Measurements from ENCODE around the gene CIDEB. TPM values are rescaled to one million over a fixed set of nuclear protein-coding genes. Genes with fewer than 3 reads are reported as not detected.

Gene CIDEB
- total and polyA plus RNA-seq, 2 of the 13 experiments (the other 11 are each of a cell fraction or from before 2014, with no cell fraction given) = 35.8 to 110 TPM

DNA sequence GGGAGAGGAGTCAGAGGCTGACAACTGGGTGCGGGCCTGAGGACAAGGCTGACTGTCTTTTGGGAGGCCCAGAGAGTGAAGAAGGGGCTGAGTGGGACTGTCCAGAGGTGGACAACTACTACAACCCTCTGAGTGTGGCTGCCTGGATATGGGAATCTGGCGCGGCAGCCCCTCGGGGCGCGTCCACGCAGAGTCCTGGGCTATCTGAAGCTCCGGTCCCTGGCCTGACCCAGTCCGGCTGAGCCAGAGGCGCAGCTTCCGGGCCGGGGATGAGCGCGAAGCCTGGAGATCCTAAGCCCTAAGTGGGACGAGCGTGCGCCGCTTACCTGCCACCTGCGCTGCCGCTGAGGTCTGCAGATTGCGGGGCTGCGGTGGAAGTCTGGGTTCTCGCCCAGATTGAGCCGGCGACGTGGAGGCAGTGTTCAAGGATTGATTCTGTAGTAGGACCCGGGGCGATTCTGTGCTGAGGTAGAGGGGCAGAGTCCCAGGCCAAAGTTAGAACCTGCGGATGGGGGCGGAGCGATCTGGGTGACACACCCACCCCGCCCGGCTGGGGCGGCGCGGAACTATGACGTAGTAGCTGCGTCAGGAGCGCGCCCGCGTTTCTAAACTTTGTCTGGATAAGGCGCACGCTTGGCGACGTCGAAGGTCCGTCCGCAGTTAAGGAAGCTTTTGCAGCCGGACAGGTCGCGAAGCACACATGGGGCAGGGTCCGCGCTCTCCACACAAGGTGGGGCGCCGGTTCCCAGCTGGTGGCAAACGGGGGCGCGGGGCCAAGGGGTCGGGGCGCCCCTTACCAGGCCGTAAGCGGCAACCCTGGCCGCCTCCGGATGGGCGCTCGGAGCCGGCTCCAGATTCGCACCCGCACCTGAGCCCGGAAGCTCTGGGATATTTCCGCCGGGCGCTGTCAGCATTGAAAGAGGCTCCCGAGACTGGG is 8.3 kb downstream of the CIDEB start, which contains the start of the genes DHRS1 and NOP9 (continued):
- TF ChIP-seq, protein P1, sequence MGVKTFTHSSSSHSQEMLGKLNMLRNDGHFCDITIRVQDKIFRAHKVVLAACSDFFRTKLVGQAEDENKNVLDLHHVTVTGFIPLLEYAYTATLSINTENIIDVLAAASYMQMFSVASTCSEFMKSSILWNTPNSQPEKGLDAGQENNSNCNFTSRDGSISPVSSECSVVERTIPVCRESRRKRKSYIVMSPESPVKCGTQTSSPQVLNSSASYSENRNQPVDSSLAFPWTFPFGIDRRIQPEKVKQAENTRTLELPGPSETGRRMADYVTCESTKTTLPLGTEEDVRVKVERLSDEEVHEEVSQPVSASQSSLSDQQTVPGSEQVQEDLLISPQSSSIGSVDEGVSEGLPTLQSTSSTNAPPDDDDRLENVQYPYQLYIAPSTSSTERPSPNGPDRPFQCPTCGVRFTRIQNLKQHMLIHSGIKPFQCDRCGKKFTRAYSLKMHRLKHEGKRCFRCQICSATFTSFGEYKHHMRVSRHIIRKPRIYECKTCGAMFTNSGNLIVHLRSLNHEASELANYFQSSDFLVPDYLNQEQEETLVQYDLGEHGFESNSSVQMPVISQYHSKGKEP (CRISPR knock-in tag; IDR thresholded peaks at IDR 0.05) = no peak
- no peak for TF ChIP-seq SP1 (IDR thresholded peaks at IDR 0.05)
- TF ChIP-seq SP1 (CRISPR knock-in tag; IDR thresholded peaks at IDR 0.05) = peak; percentile 100
- peak; percentile 99 for TF ChIP-seq YEATS2 (CRISPR knock-in tag; IDR thresholded peaks at IDR 0.05; ENCODE audit: borderline replicate concordance)
- TF ChIP-seq GABPB1 (CRISPR knock-in tag; IDR thresholded peaks at IDR 0.05) = peak; percentile 93
- TF ChIP-seq, protein P2, sequence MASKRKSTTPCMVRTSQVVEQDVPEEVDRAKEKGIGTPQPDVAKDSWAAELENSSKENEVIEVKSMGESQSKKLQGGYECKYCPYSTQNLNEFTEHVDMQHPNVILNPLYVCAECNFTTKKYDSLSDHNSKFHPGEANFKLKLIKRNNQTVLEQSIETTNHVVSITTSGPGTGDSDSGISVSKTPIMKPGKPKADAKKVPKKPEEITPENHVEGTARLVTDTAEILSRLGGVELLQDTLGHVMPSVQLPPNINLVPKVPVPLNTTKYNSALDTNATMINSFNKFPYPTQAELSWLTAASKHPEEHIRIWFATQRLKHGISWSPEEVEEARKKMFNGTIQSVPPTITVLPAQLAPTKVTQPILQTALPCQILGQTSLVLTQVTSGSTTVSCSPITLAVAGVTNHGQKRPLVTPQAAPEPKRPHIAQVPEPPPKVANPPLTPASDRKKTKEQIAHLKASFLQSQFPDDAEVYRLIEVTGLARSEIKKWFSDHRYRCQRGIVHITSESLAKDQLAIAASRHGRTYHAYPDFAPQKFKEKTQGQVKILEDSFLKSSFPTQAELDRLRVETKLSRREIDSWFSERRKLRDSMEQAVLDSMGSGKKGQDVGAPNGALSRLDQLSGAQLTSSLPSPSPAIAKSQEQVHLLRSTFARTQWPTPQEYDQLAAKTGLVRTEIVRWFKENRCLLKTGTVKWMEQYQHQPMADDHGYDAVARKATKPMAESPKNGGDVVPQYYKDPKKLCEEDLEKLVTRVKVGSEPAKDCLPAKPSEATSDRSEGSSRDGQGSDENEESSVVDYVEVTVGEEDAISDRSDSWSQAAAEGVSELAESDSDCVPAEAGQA (IDR thresholded peaks at IDR 0.05; ENCODE audit: low read depth) = peak; percentile 99
- TF ChIP-seq, protein P2 (CRISPR knock-in tag; IDR thresholded peaks at IDR 0.05; ENCODE audit: borderline replicate concordance) = no peak
- no peak for TF ChIP-seq REL (CRISPR knock-in tag; conservative IDR thresholded peaks at IDR 0.05)
- TF ChIP-seq, protein P3, sequence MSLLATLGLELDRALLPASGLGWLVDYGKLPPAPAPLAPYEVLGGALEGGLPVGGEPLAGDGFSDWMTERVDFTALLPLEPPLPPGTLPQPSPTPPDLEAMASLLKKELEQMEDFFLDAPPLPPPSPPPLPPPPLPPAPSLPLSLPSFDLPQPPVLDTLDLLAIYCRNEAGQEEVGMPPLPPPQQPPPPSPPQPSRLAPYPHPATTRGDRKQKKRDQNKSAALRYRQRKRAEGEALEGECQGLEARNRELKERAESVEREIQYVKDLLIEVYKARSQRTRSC (CRISPR knock-in tag; IDR thresholded peaks at IDR 0.05; ENCODE audit: low read depth) = peak; percentile 19; the same call in 1 of the 2 replicates
- no peak for TF ChIP-seq NONO (IDR thresholded peaks at IDR 0.05)
- no peak for TF ChIP-seq NONO (CRISPR knock-in tag; conservative IDR thresholded peaks at IDR 0.05)
- TF ChIP-seq PHF21A (CRISPR knock-in tag; IDR thresholded peaks at IDR 0.05) = no peak
- peak; percentile 32; the same call in 1 of the 2 replicates for TF ChIP-seq STAG1 (CRISPR knock-in tag; IDR thresholded peaks at IDR 0.05)
- TF ChIP-seq ZNF766 (CRISPR knock-in tag; IDR thresholded peaks at IDR 0.05; ENCODE audit: borderline replicate concordance) = peak; percentile 98
- peak; percentile 93 for TF ChIP-seq ZSCAN29 (CRISPR knock-in tag; conservative IDR thresholded peaks at IDR 0.05)
- TF ChIP-seq ZZZ3 (CRISPR knock-in tag; IDR thresholded peaks at IDR 0.05; ENCODE audit: borderline replicate concordance) = peak; percentile 96
- TF ChIP-seq, protein P4, sequence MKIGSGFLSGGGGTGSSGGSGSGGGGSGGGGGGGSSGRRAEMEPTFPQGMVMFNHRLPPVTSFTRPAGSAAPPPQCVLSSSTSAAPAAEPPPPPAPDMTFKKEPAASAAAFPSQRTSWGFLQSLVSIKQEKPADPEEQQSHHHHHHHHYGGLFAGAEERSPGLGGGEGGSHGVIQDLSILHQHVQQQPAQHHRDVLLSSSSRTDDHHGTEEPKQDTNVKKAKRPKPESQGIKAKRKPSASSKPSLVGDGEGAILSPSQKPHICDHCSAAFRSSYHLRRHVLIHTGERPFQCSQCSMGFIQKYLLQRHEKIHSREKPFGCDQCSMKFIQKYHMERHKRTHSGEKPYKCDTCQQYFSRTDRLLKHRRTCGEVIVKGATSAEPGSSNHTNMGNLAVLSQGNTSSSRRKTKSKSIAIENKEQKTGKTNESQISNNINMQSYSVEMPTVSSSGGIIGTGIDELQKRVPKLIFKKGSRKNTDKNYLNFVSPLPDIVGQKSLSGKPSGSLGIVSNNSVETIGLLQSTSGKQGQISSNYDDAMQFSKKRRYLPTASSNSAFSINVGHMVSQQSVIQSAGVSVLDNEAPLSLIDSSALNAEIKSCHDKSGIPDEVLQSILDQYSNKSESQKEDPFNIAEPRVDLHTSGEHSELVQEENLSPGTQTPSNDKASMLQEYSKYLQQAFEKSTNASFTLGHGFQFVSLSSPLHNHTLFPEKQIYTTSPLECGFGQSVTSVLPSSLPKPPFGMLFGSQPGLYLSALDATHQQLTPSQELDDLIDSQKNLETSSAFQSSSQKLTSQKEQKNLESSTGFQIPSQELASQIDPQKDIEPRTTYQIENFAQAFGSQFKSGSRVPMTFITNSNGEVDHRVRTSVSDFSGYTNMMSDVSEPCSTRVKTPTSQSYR (CRISPR knock-in tag; IDR thresholded peaks at IDR 0.05; ENCODE audit: borderline replicate concordance) = no peak; the same call in 1 of the 2 replicates
- peak; percentile 96 for TF ChIP-seq HIVEP1 (CRISPR knock-in tag; IDR thresholded peaks at IDR 0.05)
- peak; percentile 100 for TF ChIP-seq KMT2B (CRISPR knock-in tag; IDR thresholded peaks at IDR 0.05)

Data from HepG2 (cell line).